DOHH2 (cell line): ENCODE results near the gene CDK13.

Source experiments
- H3F3A ChIP-seq: fragments of 200-600 bp; sonication (generic), shearing (Covaris generic); 2 replicates; pipeline ENCODE4 v1.6.0; 2016; ENCODE audit warnings: antibody characterized with exemption, mild to moderate bottlenecking; ENCODE audit not compliant: control insufficient read depth, insufficient read depth
- H3K27ac ChIP-seq: fragments of 200-600 bp; sonication (generic); 2 replicates; pipeline ENCODE4 v1.5.1; 2014; ENCODE audit warnings: low read depth, mild to moderate bottlenecking, low read length, moderate library complexity
- H3K27me3 ChIP-seq: fragments of 200-600 bp; sonication (generic); 2 replicates; pipeline ENCODE4 v1.6.1; 2014; ENCODE audit warnings: mild to moderate bottlenecking, low read length, mixed read lengths; ENCODE audit not compliant: control insufficient read depth
- H3K36me3 ChIP-seq: fragments of 200-600 bp; sonication (generic); 2 replicates; pipeline ENCODE4 v1.6.1; 2014; ENCODE audit warnings: mild to moderate bottlenecking, low read length, moderate library complexity, mixed read lengths; ENCODE audit not compliant: control insufficient read depth
- H3K4me1 ChIP-seq: fragments of 200-600 bp; sonication (generic); 2 replicates; pipeline ENCODE4 v1.6.1; 2014; ENCODE audit warnings: mild to moderate bottlenecking, low read length, mixed read lengths; ENCODE audit not compliant: control insufficient read depth
- H3K4me2 ChIP-seq: fragments of 200-600 bp; sonication (generic); 2 replicates; pipeline ENCODE4 v1.6.0; 2014; ENCODE audit warnings: mild to moderate bottlenecking, low read length, moderate library complexity
- H3K4me3 ChIP-seq: fragments of 200-600 bp; sonication (generic); 2 replicates; pipeline ENCODE4 v1.5.1; 2014; ENCODE audit warnings: mild to moderate bottlenecking, low read length, mixed read lengths
- H3K79me2 ChIP-seq: fragments of 200-600 bp; sonication (generic); 2 replicates; pipeline ENCODE4 v1.6.1; 2014; ENCODE audit warnings: mild to moderate bottlenecking, low read length, mixed read lengths; ENCODE audit not compliant: control insufficient read depth
- H3K9me2 ChIP-seq: fragments of 200-600 bp; sonication (generic); replicated peaks from 2 replicates; pipeline ENCODE4 v1.6.1; 2014; ENCODE audit warnings: mild to moderate bottlenecking, low read length, mixed read lengths; ENCODE audit not compliant: control insufficient read depth
- H3K9me3 ChIP-seq: fragments of 200-600 bp; sonication (generic); 2 replicates; pipeline ENCODE4 v1.6.1; 2014; ENCODE audit warnings: antibody characterized with exemption, low read length, mixed read lengths; ENCODE audit not compliant: control insufficient read depth, insufficient read depth
- H4K20me1 ChIP-seq: fragments of 200-600 bp; sonication (generic); 2 replicates; pipeline ENCODE4 v1.6.0; 2014; ENCODE audit warnings: low read depth, mild to moderate bottlenecking, antibody characterized with exemption, low read length, moderate library complexity; ENCODE audit not compliant: control insufficient read depth, insufficient read depth
- CTCF ChIP-seq: fragments of 200-600 bp; sonication (generic); IDR thresholded peaks from one replicate; pipeline ENCODE4 v1.5.1; 2014; ENCODE audit warnings: antibody characterized with exemption, mild to moderate bottlenecking, low read depth, low read length; ENCODE audit not compliant: poor library complexity, severe bottlenecking
- EZH2phosphoT487 ChIP-seq: fragments of 200-600 bp; sonication (generic); IDR thresholded peaks from 2 replicates; pipeline ENCODE4 v1.6.1; 2017; ENCODE audit warnings: borderline replicate concordance, mild to moderate bottlenecking, antibody characterized with exemption, low read length, moderate library complexity, mixed read lengths

Gene CDK13

GRCh38 chr7:39919646-39920045 lies 30.4 kb upstream of the CDK13 start:
- no peak overlapping the region for H3K4me3 ChIP-seq
- H3K4me2 ChIP-seq = no peak overlapping the region
- H4K20me1 ChIP-seq = no peaks in the 10 kb centered on the region
- H3K27ac ChIP-seq = no peak overlapping the region
- H3K36me3 ChIP-seq = no peaks in the 10 kb centered on the region
- peaks cover 6% of the 10 kb centered on the region for H3K4me1 ChIP-seq
- no peak for TF ChIP-seq CTCF
- no peak for TF ChIP-seq EZH2phosphoT487
- no peaks in the 10 kb centered on the region for H3K9me2 ChIP-seq
- no peaks in the 10 kb centered on the region for H3K9me3 ChIP-seq
- no peaks in the 10 kb centered on the region for H3K79me2 ChIP-seq
- H3K27me3 ChIP-seq = peaks cover 27% of the 10 kb centered on the region
- H3F3A ChIP-seq = no peaks in the 10 kb centered on the region

- no peaks in the 10 kb centered on the region for H3K9me3 ChIP-seq
- no peak overlapping the region for H3K4me3 ChIP-seq
- H3K9me2 ChIP-seq = no peaks in the 10 kb centered on the region
- peaks cover 24% of the 10 kb centered on the region for H3K27me3 ChIP-seq
- TF ChIP-seq CTCF (no peak), EZH2phosphoT487 (no peak)
- H3K27ac ChIP-seq = no peak overlapping the region
- H4K20me1 ChIP-seq = no peaks in the 10 kb centered on the region
- no peaks in the 10 kb centered on the region for H3K79me2 ChIP-seq
- no peaks in the 10 kb centered on the region for H3K36me3 ChIP-seq
- no peaks in the 10 kb centered on the region for H3F3A ChIP-seq
- no peak overlapping the region for H3K4me2 ChIP-seq
- H3K4me1 ChIP-seq = no peaks in the 10 kb centered on the region
Measured at GRCh38 chr7:39921506-39922175, 28.4 kb upstream of the CDK13 start.

GRCh38 chr7:39922580-39922979 lies 27.5 kb upstream of the CDK13 start:
- H3K4me3 ChIP-seq = no peak overlapping the region
- H3K9me2 ChIP-seq = no peaks in the 10 kb centered on the region
- H3K36me3 ChIP-seq = no peaks in the 10 kb centered on the region
- H3K27me3 ChIP-seq = peaks cover 15% of the 10 kb centered on the region
- H3K4me1 ChIP-seq = no peaks in the 10 kb centered on the region
- no peak overlapping the region for H3K4me2 ChIP-seq
- H4K20me1 ChIP-seq = no peaks in the 10 kb centered on the region
- no peak overlapping the region for H3K27ac ChIP-seq
- H3K9me3 ChIP-seq = no peaks in the 10 kb centered on the region
- H3K79me2 ChIP-seq = no peaks in the 10 kb centered on the region
- H3F3A ChIP-seq = no peaks in the 10 kb centered on the region
- no peak for TF ChIP-seq CTCF
- TF ChIP-seq EZH2phosphoT487 = no peak
